Neural cell (in vitro differentiated cells): Measurements from ENCODE around the gene CLK3. TPM values are rescaled to one million over a fixed set of nuclear protein-coding genes. Genes with fewer than 3 reads are reported as not detected.

Experiments
- H2AFZ ChIP-seq: fragments of 200-600, 300-800 bp; sonication (generic), shearing (Covaris generic); 2 replicates; pipeline ENCODE4 v1.6.0; 2014; ENCODE audit warnings: low read depth, mild to moderate bottlenecking, antibody characterized with exemption, low read length, moderate library complexity
- H3F3A ChIP-seq: fragments of 200-600 bp; shearing (Covaris generic); 2 replicates; pipeline ENCODE4 v1.6.1; 2016; ENCODE audit warnings: mild to moderate bottlenecking, moderate library complexity, mixed read lengths, antibody characterized with exemption, low read length; ENCODE audit not compliant: insufficient read depth, poor library complexity, severe bottlenecking
- H3K27ac ChIP-seq: fragments of 200-600, 300-800 bp; sonication (generic), shearing (Covaris generic); 2 replicates; pipeline ENCODE4 v1.5.1; 2014; ENCODE audit warnings: mild to moderate bottlenecking, low read length, moderate library complexity
- H3K27me3 ChIP-seq: fragments of 300-800, 200-600 bp; sonication (generic), shearing (Covaris generic); 2 replicates; pipeline ENCODE4 v1.6.0; 2014; ENCODE audit warnings: mild to moderate bottlenecking, low read depth, low read length, moderate library complexity; ENCODE audit not compliant: insufficient read depth
- H3K36me3 ChIP-seq: fragments of 300-800, 200-600 bp; sonication (generic), shearing (Covaris generic); 2 replicates; pipeline ENCODE4 v1.5.1; 2014; ENCODE audit warnings: mild to moderate bottlenecking, antibody characterized with exemption, low read length, moderate library complexity; ENCODE audit not compliant: insufficient read depth
- H3K4me2 ChIP-seq: fragments of 300-800, 200-600 bp; sonication (generic), shearing (Covaris generic); 2 replicates; pipeline ENCODE4 v1.6.0; 2014; ENCODE audit warnings: mild to moderate bottlenecking, low read length
- H3K4me3 ChIP-seq: fragments of 300-800, 200-600 bp; sonication (generic), shearing (Covaris generic); 2 replicates; pipeline ENCODE4 v1.5.1; 2014; ENCODE audit warnings: mild to moderate bottlenecking, low read length, moderate library complexity
- H3K79me2 ChIP-seq: fragments of 200-600 bp; shearing (Covaris generic); replicated peaks from 2 replicates; pipeline ENCODE4 v1.6.0; 2014; ENCODE audit warnings: mild to moderate bottlenecking, low read length, moderate library complexity; ENCODE audit not compliant: insufficient read depth
- H3K9ac ChIP-seq: fragments of 300-800, 200-600 bp; sonication (generic), shearing (Covaris generic); 2 replicates; pipeline ENCODE4 v1.6.1; 2016; ENCODE audit warnings: mild to moderate bottlenecking, low read length, mixed read lengths
- H3K9me2 ChIP-seq: fragments of 200-600 bp; shearing (Covaris generic); 2 replicates; pipeline ENCODE4 v1.6.1; 2016; ENCODE audit warnings: mild to moderate bottlenecking, low read length, mixed read lengths; ENCODE audit not compliant: insufficient read depth
- H3K9me3 ChIP-seq: fragments of 200-600, 300-800 bp; sonication (generic), shearing (Covaris generic); 2 replicates; pipeline ENCODE4 v1.6.1; 2016; ENCODE audit warnings: mild to moderate bottlenecking, mixed run types, low read length, moderate library complexity, mixed read lengths
- H4K20me1 ChIP-seq: fragments of 200-600 bp; shearing (Covaris generic); 2 replicates; pipeline ENCODE4 v1.6.1; 2016; ENCODE audit warnings: mild to moderate bottlenecking, mixed run types; ENCODE audit not compliant: insufficient read depth
- EP300 ChIP-seq: fragments of 450-650 bp; conservative IDR thresholded peaks from 2 replicates; pipeline ENCODE4 v1.6.1; 2014; ENCODE audit warnings: antibody characterized with exemption, mild to moderate bottlenecking, moderate library complexity; ENCODE audit not compliant: poor library complexity, severe bottlenecking
- EZH2 ChIP-seq: fragments of 200-600, 300-800 bp; shearing (Covaris generic), sonication (generic); IDR thresholded peaks from 2 replicates; pipeline ENCODE4 v1.6.1; 2014; ENCODE audit warnings: antibody characterized with exemption, low read length, borderline replicate concordance, mild to moderate bottlenecking; ENCODE audit not compliant: insufficient read depth, poor library complexity, severe bottlenecking
- MXI1 ChIP-seq: fragments of 450-650 bp; conservative IDR thresholded peaks from 2 replicates; pipeline ENCODE4 v1.6.1; 2014; ENCODE audit warnings: antibody characterized with exemption, mild to moderate bottlenecking; ENCODE audit not compliant: poor library complexity, severe bottlenecking
- POLR2AphosphoS5 ChIP-seq: IDR thresholded peaks from 2 replicates; pipeline ENCODE4 v1.6.1; 2012
- RAD21 ChIP-seq: fragments of 450-650 bp; conservative IDR thresholded peaks from 2 replicates; pipeline ENCODE4 v1.6.1; 2014; ENCODE audit warnings: antibody characterized with exemption, mild to moderate bottlenecking, moderate library complexity
- REST ChIP-seq: IDR thresholded peaks from 2 replicates; pipeline ENCODE4 v1.6.1; 2012; ENCODE audit warnings: borderline replicate concordance
- SMC3 ChIP-seq: fragments of 450-650 bp; conservative IDR thresholded peaks from 2 replicates; pipeline ENCODE4 v1.6.1; 2014; ENCODE audit warnings: antibody characterized with exemption, mild to moderate bottlenecking, moderate library complexity; ENCODE audit not compliant: poor library complexity
- TAF1 ChIP-seq: IDR thresholded peaks from 2 replicates; pipeline ENCODE4 v1.6.1; 2012; ENCODE audit warnings: low read depth
- polyA plus RNA-seq: library from polyadenylated mRNA; depleted of rRNA; stranded (reverse); fragments of >200 nt; gene quantifications from 2 replicates; pipeline ENCODE4 v1.2.3, GENCODE V29; 2014
- TF ChIP-seq, protein P1 (sequence below): fragments of 450-650 bp; IDR thresholded peaks from 2 replicates; pipeline ENCODE4 v1.5.1; 2014; ENCODE audit warnings: antibody characterized with exemption, mild to moderate bottlenecking, moderate library complexity; ENCODE audit not compliant: poor library complexity, severe bottlenecking

The CLK3 gene
- polyA plus RNA-seq, 1 donor from 2014 or later, result 88.3 TPM

- no peak overlapping the region for H3K9ac ChIP-seq
- H3K79me2 ChIP-seq, result no peaks in the 10 kb centered on the region
- H3K36me3 ChIP-seq, result no peaks in the 10 kb centered on the region
- H3F3A ChIP-seq, result no peaks in the 10 kb centered on the region
- peak overlapping the region; percentile 15 for H3K4me3 ChIP-seq
- H3K9me2 ChIP-seq, result no peaks in the 10 kb centered on the region
- peak; percentile 8 for TF ChIP-seq POLR2AphosphoS5
- no peak for TF ChIP-seq EZH2
- no peaks in the 10 kb centered on the region for H3K27me3 ChIP-seq
- H3K27ac ChIP-seq, result no peak overlapping the region
- no peaks in the 10 kb centered on the region for H4K20me1 ChIP-seq
- H2AFZ ChIP-seq, result no peak overlapping the region
- no peaks in the 10 kb centered on the region for H3K9me3 ChIP-seq
- no peak overlapping the region for H3K4me2 ChIP-seq
These were observed 17.4 kb upstream of the CLK3 start for GRCh38 chr15:74598126-74598842.

GRCh38 chr15:74599156-74599555 is 16.5 kb upstream of the CLK3 start:
- Histone ChIP-seq H3K27ac (no peak overlapping the region), H3K27me3 (no peaks in the 10 kb centered on the region), H3K9ac (no peak overlapping the region), H3K9me2 (no peaks in the 10 kb centered on the region), H3K36me3 (no peaks in the 10 kb centered on the region), H3K4me3 (no peak overlapping the region), H3K79me2 (no peaks in the 10 kb centered on the region), H4K20me1 (no peaks in the 10 kb centered on the region), H3K4me2 (no peak overlapping the region), H3K9me3 (no peaks in the 10 kb centered on the region), H3F3A (no peaks in the 10 kb centered on the region), H2AFZ (no peak overlapping the region)
- TF ChIP-seq MXI1 (no peak), POLR2AphosphoS5 (no peak), REST (no peak), EP300 (no peak), RAD21 (no peak), SMC3 (no peak), TAF1 (no peak), EZH2 (no peak)
- TF ChIP-seq, protein P1, sequence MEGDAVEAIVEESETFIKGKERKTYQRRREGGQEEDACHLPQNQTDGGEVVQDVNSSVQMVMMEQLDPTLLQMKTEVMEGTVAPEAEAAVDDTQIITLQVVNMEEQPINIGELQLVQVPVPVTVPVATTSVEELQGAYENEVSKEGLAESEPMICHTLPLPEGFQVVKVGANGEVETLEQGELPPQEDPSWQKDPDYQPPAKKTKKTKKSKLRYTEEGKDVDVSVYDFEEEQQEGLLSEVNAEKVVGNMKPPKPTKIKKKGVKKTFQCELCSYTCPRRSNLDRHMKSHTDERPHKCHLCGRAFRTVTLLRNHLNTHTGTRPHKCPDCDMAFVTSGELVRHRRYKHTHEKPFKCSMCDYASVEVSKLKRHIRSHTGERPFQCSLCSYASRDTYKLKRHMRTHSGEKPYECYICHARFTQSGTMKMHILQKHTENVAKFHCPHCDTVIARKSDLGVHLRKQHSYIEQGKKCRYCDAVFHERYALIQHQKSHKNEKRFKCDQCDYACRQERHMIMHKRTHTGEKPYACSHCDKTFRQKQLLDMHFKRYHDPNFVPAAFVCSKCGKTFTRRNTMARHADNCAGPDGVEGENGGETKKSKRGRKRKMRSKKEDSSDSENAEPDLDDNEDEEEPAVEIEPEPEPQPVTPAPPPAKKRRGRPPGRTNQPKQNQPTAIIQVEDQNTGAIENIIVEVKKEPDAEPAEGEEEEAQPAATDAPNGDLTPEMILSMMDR, result no peak
